ENCODE measurements around the gene SVOPL. TPM values are rescaled to one million over a fixed set of nuclear protein-coding genes. Genes with fewer than 3 reads are reported as not detected.

The SVOPL gene
- total and polyA plus RNA-seq, 9 of the 15 experiments (the other 6 are each of a cell fraction or from before 2014, with no cell fraction given): 0.13 to 0.42 (median 0.20) TPM; not detected in 6

DNA sequence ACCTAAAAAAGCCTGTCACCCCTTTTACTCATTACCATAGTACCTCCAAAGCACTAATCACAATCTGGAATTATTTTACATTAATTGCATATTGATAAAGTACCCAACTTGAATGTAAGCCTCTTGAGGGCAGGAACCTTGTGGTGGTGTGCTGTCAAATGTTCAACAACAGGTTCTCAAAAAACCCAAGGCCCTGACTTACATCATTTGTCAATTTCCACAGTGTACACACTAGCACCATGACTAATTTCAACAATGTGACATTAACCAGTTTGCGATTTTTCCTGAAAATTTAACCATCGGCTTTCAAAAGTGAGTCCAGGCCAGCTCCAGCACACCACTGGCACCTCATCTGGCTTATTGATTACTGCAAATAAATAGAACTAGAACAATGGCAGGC is 87.5 kb downstream of the SVOPL start (continued):
- no peak for TF ChIP-seq HMGN3 (IDR thresholded peaks at IDR 0.05; ENCODE audit: borderline replicate concordance, extremely low read depth, insufficient read length, low read depth, low read length)
- TF ChIP-seq ZBTB7A (IDR thresholded peaks at IDR 0.05; ENCODE audit: borderline replicate concordance, control insufficient read depth, low read depth, low read length): no peak
- TF ChIP-seq PML (IDR thresholded peaks at IDR 0.05; ENCODE audit: low read length): no peak
- TF ChIP-seq, protein P1, sequence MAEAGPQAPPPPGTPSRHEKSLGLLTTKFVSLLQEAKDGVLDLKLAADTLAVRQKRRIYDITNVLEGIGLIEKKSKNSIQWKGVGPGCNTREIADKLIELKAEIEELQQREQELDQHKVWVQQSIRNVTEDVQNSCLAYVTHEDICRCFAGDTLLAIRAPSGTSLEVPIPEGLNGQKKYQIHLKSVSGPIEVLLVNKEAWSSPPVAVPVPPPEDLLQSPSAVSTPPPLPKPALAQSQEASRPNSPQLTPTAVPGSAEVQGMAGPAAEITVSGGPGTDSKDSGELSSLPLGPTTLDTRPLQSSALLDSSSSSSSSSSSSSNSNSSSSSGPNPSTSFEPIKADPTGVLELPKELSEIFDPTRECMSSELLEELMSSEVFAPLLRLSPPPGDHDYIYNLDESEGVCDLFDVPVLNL (CRISPR knock-in tag; IDR thresholded peaks at IDR 0.05; ENCODE audit: low read depth): no peak
- peak; percentile 86 for TF ChIP-seq ZNF316 (IDR thresholded peaks at IDR 0.05)
- TF ChIP-seq, protein P2, sequence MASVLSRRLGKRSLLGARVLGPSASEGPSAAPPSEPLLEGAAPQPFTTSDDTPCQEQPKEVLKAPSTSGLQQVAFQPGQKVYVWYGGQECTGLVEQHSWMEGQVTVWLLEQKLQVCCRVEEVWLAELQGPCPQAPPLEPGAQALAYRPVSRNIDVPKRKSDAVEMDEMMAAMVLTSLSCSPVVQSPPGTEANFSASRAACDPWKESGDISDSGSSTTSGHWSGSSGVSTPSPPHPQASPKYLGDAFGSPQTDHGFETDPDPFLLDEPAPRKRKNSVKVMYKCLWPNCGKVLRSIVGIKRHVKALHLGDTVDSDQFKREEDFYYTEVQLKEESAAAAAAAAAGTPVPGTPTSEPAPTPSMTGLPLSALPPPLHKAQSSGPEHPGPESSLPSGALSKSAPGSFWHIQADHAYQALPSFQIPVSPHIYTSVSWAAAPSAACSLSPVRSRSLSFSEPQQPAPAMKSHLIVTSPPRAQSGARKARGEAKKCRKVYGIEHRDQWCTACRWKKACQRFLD (CRISPR knock-in tag; IDR thresholded peaks at IDR 0.05): no peak
- TF ChIP-seq DIDO1 (tag; IDR thresholded peaks at IDR 0.05; ENCODE audit: low read depth): no peak
- no peak for TF ChIP-seq SMAD2 (IDR thresholded peaks at IDR 0.05; ENCODE audit: low read depth, low read length)

Measured in K562 (cell line).